ENCODE measurements around the gene SCAI. TPM values are rescaled to one million over a fixed set of nuclear protein-coding genes. Genes with fewer than 3 reads are reported as not detected.
"Not testable (repeated sequence)": the region's sequence is repeated elsewhere in the genome, so short reads cannot be mapped to it uniquely, and the experiment has no call there.

Gene SCAI
- total RNA-seq, 1 donor from 2014 or later, result 6.4 TPM

DNA sequence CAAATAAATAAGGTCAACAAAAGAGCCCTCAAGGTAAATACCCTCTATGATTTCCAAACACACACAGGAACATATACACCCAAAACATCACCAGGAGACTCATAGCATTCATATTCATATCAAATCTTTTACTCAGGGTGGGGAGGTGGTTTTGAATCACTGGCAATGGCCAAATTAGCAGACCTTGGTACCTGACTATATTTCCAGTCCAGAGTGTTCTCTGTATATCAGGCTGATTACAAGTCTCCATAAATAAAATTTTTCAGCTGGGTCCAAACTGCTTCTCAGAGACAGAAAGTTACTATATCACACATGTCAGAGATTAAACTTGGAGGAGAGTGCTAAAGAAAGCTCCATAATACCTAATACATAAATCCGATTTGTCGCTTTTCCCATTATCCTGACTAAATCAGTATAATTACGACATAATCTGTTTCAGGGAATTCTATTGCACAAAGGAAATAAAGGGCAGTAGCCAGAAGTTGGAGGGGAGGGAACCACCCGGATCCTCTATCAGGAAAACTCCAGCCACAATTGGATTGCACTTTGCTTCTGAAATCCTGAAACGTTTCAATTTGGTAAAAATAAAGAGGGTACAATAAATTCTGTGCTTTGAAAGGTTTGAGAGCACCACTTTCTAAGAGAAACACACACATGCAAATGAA, 195.5 kb downstream of the SCAI start:
- DNase-seq (ENCODE audit: low spot score), result no peak

GRCh38 chr9:124946167-124946566, 197.2 kb downstream of the SCAI start:
- DNase-seq (ENCODE audit: low spot score), result no peak

DNA sequence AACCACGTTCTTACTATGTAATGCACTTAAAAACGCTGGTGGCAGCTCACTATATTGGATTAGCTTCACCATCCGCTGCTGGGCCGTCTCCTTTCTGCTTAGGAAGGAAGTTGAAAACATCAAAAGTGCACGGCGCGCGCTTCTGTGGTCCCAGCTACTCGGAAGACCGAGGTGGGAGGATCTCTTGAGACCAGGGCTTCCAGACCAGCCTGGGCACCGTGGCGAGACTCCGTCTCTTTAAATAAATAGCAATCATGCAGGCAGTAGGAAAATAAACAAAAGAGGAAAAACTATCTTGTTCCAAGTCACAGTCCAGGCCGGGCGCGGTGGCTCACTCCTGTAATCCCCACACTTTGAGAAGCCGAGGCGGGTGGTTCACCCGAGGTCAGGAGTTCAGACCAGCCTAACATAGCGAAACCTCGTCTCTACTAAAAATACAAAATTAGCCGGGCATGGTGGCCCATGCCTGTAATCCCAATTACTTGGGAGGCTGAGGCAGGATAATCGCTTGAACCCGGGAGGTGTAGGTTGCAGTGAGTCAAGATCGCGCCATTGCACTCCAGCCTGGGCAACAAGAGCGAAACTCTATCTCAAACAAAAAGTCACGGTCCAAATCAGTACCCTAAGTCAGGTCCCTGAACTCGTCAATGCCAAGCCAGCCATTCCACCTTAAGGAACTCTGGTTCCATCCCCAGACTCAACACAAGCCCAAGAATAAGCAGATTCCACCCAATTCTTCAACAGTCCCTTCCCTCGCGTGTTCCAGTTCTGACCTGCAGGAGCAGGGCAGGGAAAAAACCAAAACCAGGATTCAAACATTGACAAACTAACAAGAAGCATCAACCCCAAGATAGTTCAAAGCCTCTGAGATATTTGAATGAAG, 201.4 kb downstream of the SCAI start:
- DNase-seq (ENCODE audit: low spot score), result no peak

GRCh38 chr9:124940894-124941678, 202.2 kb downstream of the SCAI start, which contains the start of gene GOLGA1:
GOLGA1 (minus strand) TSS chr9:124941083; CDS start chr9:124938711, 2,372 bp downstream.
- DNase-seq (ENCODE audit: low spot score), result peak; percentile 99

- no peak for DNase-seq (ENCODE audit: low spot score)
Measured at GRCh38 chr9:124940521-124940893, 202.8 kb downstream of the SCAI start.

DNA sequence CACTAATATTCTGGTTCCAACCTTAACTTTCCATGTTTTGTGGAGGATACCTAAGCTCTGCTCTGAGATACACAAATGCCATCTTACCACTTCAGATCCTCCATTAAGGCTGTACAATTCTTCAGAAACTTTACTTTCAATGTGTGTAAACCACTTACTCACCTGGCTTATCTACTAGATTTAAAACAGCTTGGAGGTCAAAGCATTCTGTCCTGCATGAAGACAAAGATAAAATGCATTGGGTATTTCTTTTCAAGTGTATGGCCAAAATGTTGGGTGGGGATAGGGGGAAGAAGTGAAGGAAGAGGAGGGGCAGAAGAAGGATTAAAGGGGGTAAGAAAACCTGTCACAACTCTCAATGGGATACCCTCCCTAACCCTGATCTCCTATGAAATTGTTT, 203.4 kb downstream of the SCAI start:
- DNase-seq (ENCODE audit: low spot score), result no peak

DNA sequence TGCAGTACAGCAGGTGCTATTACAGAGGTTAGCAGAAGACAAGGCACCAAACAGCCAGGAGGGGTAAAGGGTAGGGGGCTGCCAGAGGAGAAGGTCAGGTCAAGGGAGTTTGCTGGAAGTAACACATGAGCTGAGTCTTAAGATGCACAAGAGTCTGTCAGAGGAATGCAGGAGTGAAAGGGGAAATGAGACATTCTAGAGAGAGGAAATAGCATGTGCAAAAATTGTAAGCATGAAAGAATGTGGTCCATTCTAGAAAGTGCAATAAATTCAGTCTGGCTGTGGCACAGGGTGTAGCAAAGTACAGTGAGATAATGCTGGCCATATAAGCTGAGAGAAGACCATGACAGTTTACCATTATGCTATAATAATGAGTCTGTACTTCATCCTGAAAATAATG, 209.0 kb downstream of the SCAI start:
- DNase-seq (ENCODE audit: low spot score), result no peak

GRCh38 chr9:124932333-124932732, 211.0 kb downstream of the SCAI start:
- DNase-seq (ENCODE audit: low spot score), result no peak

DNA sequence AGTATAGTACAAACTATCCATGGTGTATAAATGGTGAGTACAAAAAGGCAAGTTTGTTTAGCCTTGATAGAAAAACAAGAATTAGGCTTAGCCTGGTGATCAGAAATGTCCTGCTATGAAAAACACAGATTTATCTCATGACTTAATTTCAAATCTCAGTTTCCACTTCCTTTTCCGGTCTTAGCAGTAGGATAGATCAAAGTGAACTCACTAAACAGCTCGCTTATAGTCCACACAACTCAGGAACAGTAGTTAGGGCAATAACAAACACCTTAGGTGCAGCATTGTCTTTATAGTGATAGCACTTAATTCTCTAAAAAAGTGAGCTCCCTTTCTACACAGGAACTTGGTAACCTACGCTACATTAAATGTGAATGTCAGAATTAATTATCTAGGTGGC, 213.9 kb downstream of the SCAI start:
- no peak for DNase-seq (ENCODE audit: low spot score)

GRCh38 chr9:124928116-124928515, 215.2 kb downstream of the SCAI start:
- no peak for DNase-seq (ENCODE audit: low spot score)

- DNase-seq (ENCODE audit: low spot score), result not testable (repeated sequence)
Measured at GRCh38 chr9:124920394-124920793, 222.9 kb downstream of the SCAI start.

DNA sequence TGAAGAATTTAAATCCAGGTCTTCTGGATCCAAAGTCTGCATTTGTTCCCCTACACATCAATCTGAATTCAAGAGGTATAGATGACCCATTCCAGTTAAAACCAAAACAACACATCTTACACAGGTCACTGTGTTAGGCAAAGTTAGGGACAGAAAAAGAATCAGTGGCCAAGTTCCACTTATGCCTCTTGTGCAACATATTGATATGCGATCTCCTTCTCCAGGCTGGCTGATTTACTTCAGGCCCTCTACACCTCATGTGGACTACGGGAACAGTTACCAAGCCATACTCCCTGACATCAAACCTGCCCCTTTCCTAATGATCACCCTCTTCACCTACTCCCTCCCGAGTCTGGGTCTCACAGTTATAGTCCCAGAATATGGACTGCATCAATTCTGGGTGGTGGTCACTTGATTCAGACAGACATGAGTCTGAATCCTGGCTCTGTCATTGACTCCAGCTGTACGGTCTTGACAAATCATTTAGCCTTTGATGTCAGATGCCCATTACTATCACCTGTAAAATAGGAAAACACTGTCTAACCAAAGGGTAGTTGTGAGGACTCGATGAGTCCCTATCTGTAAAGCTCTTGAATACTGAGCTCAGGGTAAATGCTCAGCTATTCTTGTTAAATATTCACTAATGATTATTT, 228.4 kb downstream of the SCAI start:
- DNase-seq (ENCODE audit: low spot score), result no peak

DNA sequence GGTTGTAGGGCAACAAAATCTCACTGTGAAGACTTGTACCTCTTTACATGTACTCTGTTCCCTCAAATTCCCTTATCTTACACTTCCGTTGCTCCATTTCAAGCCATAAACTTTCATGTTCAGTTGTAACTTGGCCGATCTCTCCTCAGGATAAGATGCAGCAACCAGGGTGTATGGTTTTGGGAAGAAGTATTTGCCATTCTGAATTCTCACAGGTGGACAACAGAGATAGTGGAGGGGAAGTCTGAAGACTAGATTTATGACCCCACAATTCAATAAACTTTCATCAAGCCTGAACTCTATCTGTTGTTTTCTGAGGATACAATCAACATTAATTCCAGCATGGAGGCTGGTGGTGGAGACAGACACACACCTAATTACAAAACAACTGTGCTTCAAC, 229.9 kb downstream of the SCAI start:
- no peak for DNase-seq (ENCODE audit: low spot score)

DNA sequence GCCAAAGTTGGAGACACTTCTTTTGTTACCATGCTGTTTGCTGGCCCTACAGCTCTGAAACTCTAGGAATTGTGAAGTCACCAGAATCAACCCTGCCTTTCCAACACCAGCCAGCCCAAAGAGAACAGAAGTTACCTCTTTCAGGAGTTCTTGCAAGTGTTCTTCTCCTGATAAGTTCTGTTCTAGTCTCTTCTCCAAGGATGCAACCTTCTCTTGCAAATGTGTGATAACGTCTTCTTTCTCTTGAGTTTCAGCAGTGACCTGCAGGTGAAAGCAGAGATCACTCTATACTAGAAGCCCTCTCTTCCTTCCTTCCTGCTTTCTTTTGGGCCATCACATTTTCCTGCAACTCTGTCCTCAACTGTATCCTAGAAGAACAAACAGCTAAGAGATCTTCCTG, 231.6 kb downstream of the SCAI start:
- no peak for DNase-seq (ENCODE audit: low spot score)

DNA sequence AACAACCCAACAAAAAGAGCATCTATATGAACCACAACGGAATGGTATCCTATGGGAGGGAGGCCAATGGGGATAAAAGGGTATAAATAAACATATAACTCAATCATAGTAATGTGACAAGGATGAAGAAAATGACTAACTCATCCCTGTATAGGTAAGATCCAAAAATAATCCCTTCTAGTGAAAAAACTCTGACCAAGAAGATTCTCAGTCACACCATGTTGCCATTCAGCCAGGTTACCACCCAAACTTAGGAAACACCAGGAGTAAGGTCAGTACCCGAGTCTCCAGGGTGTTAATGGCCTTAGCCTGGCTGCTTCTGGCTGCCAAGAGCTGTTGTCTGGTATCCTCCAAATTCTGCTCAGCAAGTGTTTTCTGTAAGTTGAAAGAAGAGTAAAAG, 235.2 kb downstream of the SCAI start:
- no peak for DNase-seq (ENCODE audit: low spot score)

- DNase-seq (ENCODE audit: low spot score), result no peak
Measured at GRCh38 chr9:124906966-124907365, 236.4 kb downstream of the SCAI start.

- DNase-seq (ENCODE audit: low spot score), result no peak
Measured at GRCh38 chr9:124899845-124900244, 243.5 kb downstream of the SCAI start.

- DNase-seq (ENCODE audit: low spot score), result no peak
Measured at GRCh38 chr9:124897570-124898460, 245.5 kb downstream of the SCAI start.

GRCh38 chr9:124894741-124895170, 248.6 kb downstream of the SCAI start:
- no peak for DNase-seq (ENCODE audit: low spot score)

GRCh38 chr9:124894035-124894740, 249.1 kb downstream of the SCAI start:
- DNase-seq (ENCODE audit: low spot score), result no peak

All from mesenteric fat pad (tissue), 1 donor.